ENCODE results near the gene TOMM70. TPM values are rescaled to one million over a fixed set of nuclear protein-coding genes. Genes with fewer than 3 reads are reported as not detected.
A peak's percentile ranks its signal among the peaks of the same experiment; 100 is the strongest.

Gene TOMM70
- total and polyA plus RNA-seq, 2 of the 13 experiments (the other 11 are each of a cell fraction or from before 2014, with no cell fraction given), result 27.0 to 77.2 TPM

DNA sequence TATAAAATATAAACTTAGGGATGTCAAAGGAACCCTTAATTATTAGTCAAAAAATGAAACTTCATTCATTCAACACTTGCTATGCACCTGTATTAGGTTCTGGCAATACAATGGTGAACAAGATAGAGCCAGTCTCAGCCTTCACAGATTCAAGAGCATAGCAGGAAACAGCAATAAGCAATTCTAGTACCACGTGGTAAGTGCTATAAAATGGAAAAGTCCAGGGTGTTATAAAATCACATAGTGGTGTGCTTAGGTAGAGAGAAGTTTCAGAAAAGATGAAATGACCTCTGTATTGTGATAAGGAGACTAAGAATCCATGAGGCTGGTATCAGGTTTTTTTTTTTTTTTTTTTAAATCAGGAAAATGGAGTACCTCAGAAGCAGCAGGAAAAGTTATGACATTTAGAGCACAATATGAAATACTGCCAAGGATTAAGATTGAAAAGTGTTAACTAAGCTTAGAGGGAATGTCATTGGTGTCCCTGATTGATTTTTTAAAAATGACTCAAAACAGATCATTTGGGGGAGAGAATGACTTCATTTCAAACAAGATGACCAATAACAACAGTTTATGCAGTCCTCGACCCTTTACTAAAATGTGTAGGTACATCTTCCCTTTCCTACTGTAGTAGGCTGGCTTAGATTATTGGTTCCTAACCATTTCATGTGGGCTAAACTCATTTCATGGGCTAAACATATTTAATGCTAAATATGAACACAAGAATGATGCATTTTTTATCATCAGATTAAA, 5.0 kb downstream of the TOMM70 start:
- peaks cover 68% of the 10 kb centered on the region for H3K4me1 ChIP-seq (ENCODE audit: insufficient read depth, low read length)
- H4K20me1 ChIP-seq (ENCODE audit: insufficient read depth, low read length), result peaks cover 25% of the 10 kb centered on the region
- peaks cover 0 to 8% of the 10 kb centered on the region in 2 experiments; a peak in 1 of 5 replicates for H3K36me3 ChIP-seq (replicated peaks in 1 of 2; ENCODE audit: control insufficient read depth in 1 of 2, insufficient read depth in 2 of 2, low read length in 2 of 2)
- ChIA-PET POLR2A (interaction anchor here (1.2 kb wide), 1 partner anchor 9 kb away, joined by 3 read pairs; no protein-coding TSS in a partner anchor), CTCF (ENCODE audit: low intra/inter-chr PET ratio, low total read pairs) (no interaction called here)
- in situ Hi-C loops (cut with HindIII; ENCODE audit: extremely low pct_ligation_motif_present, low pct_unique_long_range_greater_than_20kb) (no loop called here), intact Hi-C loops (cut with micrococcal nuclease; ENCODE audit: unreplicated experiment) (no loop called here)
- no peaks in the 10 kb centered on the region for H3K9me3 ChIP-seq (ENCODE audit: low read length)
- BruUV-seq (replicated peaks), result no TSS peak
- H2AFZ ChIP-seq (ENCODE audit: low read length), result no peak overlapping the region
- peaks cover 94% of the 10 kb centered on the region for H3K79me2 ChIP-seq (ENCODE audit: insufficient read depth, low read length)
- ATAC-seq (no peak), DNase-seq (ENCODE audit: low spot score) (no peak), FAIRE-seq (no peak)
- H3K27me3 ChIP-seq (ENCODE audit: control insufficient read depth in 1 of 2, insufficient read depth in 2 of 2, low read length in 2 of 2), result no peaks in the 10 kb centered on the region; a peak in 1 of 5 replicates
- H3K4me2 ChIP-seq (ENCODE audit: low read depth, low read length), result peak overlapping the region; percentile 40; the same call in 1 of the 2 replicates
- TF ChIP-seq, protein P1, sequence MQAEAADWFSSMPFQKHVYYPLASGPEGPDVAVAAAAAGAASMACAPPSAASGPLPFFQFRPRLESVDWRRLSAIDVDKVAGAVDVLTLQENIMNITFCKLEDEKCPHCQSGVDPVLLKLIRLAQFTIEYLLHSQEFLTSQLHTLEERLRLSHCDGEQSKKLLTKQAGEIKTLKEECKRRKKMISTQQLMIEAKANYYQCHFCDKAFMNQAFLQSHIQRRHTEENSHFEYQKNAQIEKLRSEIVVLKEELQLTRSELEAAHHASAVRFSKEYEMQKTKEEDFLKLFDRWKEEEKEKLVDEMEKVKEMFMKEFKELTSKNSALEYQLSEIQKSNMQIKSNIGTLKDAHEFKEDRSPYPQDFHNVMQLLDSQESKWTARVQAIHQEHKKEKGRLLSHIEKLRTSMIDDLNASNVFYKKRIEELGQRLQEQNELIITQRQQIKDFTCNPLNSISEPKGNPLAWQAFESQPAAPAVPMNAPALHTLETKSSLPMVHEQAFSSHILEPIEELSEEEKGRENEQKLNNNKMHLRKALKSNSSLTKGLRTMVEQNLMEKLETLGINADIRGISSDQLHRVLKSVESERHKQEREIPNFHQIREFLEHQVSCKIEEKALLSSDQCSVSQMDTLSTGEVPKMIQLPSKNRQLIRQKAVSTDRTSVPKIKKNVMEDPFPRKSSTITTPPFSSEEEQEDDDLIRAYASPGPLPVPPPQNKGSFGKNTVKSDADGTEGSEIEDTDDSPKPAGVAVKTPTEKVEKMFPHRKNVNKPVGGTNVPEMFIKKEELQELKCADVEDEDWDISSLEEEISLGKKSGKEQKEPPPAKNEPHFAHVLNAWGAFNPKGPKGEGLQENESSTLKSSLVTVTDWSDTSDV (CRISPR knock-in tag; IDR thresholded peaks at IDR 0.05), result no peak
- TF ChIP-seq RNF2 (conservative IDR thresholded peaks at IDR 0.05; ENCODE audit: low read depth), result no peak
- TF ChIP-seq SOX5 (CRISPR knock-in tag; IDR thresholded peaks at IDR 0.05; ENCODE audit: borderline replicate concordance), result no peak
- no peak for TF ChIP-seq HMGA1 (CRISPR knock-in tag; conservative IDR thresholded peaks at IDR 0.05)
- no peak for TF ChIP-seq ZNF615 (CRISPR knock-in tag; IDR thresholded peaks at IDR 0.05; ENCODE audit: borderline replicate concordance)
- no peak for TF ChIP-seq RXRA (CRISPR knock-in tag; IDR thresholded peaks at IDR 0.05)
- WGBS (ENCODE audit: low lambda C conversion rate), result 85% methylated on average over 2 of the region's 2 CpGs
- H3K9ac ChIP-seq (ENCODE audit: insufficient read depth, low read depth, low read length), result no peak overlapping the region
- H3K4me3 ChIP-seq (replicated peaks in 1 of 3; ENCODE audit: insufficient read depth in 1 of 3, low read depth in 2 of 3, low read length in 3 of 3), result no peak overlapping the region
- no peak overlapping the region for H3K27ac ChIP-seq (ENCODE audit: extremely low read length, insufficient read depth, low read length)
